Measurements from ENCODE around the gene HSPA12A.

GRCh38 chr10:116741391-116742351 lies 695 bp downstream of the HSPA12A start:
- TF ChIP-seq CTCF (optimal IDR thresholded peaks at IDR 0.05 in 1 of 3, IDR thresholded peaks at IDR 0.05 in 1 of 3, conservative IDR thresholded peaks at IDR 0.05 in 1 of 3; ENCODE audit: extremely low read depth in 1 of 3, insufficient read depth in 2 of 3, low read length in 3 of 3) = no peak
- TF ChIP-seq EZH2 (IDR thresholded peaks at IDR 0.05; ENCODE audit: low read length) = peak; percentile 79

Measured in keratinocyte (primary cell).